Esophagus squamous epithelium (tissue), 5 donors: ENCODE results near the gene PHYKPL. TPM values are rescaled to one million over a fixed set of nuclear protein-coding genes. Genes with fewer than 3 reads are reported as not detected.

Source experiments
- DNase-seq: peaks from one replicate; lab custom pipeline; 2025; lab: John Stamatoyannopoulos, UW
- H3K27ac ChIP-seq, 4 donors: fragments of 200-600 bp; sonication (generic); one replicate each; pipeline ENCODE4 v1.5.1; 2016 to 2019; ENCODE audit warnings: mild to moderate bottlenecking in 1 of 4
- H3K27me3 ChIP-seq, 4 donors: fragments of 200-600 bp; sonication (generic); 1 replicate in 3 of 4; 2 replicates in 1 of 4; pipeline versions ENCODE4 v1.5.1 to v1.6.0; 2017 to 2021; ENCODE audit warnings: antibody characterized with exemption in 1 of 4
- H3K36me3 ChIP-seq, 3 donors: fragments of 200-600 bp; sonication (generic); one replicate each; pipeline ENCODE4 v1.5.1; 2016 to 2019
- H3K4me1 ChIP-seq, 3 donors: fragments of 200-600 bp; sonication (generic); one replicate each; pipeline ENCODE4 v1.5.1; 2017 to 2019
- H3K4me3 ChIP-seq, 4 donors: fragments of 200-600 bp; sonication (generic); 1 replicate in 3 of 4; 2 replicates in 1 of 4; pipeline ENCODE4 v1.5.1; 2016 to 2019; ENCODE audit warnings: mild to moderate bottlenecking in 2 of 4, moderate library complexity in 1 of 4
- H3K9me3 ChIP-seq, 3 donors: fragments of 200-600 bp; sonication (generic); one replicate each; pipeline ENCODE4 v1.5.1; 2016 to 2019
- POLR2A ChIP-seq, 4 donors: fragments of 450-650 bp; IDR thresholded peaks; one replicate each; pipeline ENCODE4 v1.6.1; 2017; ENCODE audit warnings: antibody characterized with exemption in 4 of 4, mild to moderate bottlenecking in 4 of 4, moderate library complexity in 3 of 4
- WGBS, 2 donors: methylation state at CpG; one replicate each; pipeline ENCODE4 v1.1.5; 2018; 5-methylcytosine and 5-hydroxymethylcytosine counted together
- intact Hi-C: fragments of 100-400 bp; cut with DNase I; formaldehyde crosslinking; loops from one replicate; pipeline ENCODE4 v1.15.0; 2022
- total RNA-seq, 4 donors: library from RNA; depleted of rRNA; stranded (reverse); fragments of >200 nt; gene quantifications; one replicate each; pipeline ENCODE4 v1.1.0, GENCODE V29; 2016
- TF ChIP-seq, protein P1 (sequence below), 6 experiments: fragments of 450-650 bp in 4 of 6; fragments of 200-600 bp in 2 of 6; sonication (generic) in 2 of 6; IDR thresholded peaks; one replicate each; pipeline ENCODE4 v1.5.1; 2016 to 2019; ENCODE audit warnings: antibody characterized with exemption in 6 of 6, mild to moderate bottlenecking in 4 of 6, moderate library complexity in 4 of 6
- donor health status: DM: yes; HTN: yes; CAD: no.

Gene PHYKPL
- total RNA-seq, 4 donors from 2014 or later: 15.8 to 57.4 (median 21.9) TPM

DNA sequence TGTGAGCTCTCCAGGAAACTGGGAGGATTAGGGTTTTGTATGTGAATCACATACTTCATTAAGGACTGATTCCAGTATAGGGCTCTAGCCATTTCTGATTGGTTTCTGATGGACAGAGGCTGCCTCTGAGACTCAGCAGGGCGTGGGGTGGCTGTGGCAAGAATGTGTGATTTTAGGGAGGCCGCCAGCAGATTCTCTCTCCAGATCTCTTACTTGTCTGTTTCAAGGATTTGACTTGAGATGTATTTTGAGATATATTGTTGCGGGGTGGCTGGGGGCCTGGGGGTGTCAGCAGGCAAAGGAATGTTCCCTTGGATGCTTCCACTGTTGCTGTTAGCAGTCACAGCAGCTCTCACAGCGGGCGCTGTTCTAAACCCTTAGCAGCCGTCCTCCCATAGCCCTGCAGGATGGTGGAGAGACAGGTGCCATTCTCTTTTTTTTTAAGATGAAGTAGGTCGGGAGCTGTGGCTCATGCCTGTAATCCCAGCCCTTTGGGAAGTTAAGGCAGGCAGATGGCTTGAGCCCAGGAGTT is 36.3 kb downstream of the PHYKPL start:
- Histone ChIP-seq H3K27me3 (peaks cover 0 to 15% (median 0%) of the 10 kb centered on the region in 4 donors), H3K4me1 (peaks cover 0 to 49% (median 17%) of the 10 kb centered on the region in 3 donors), H3K27ac (no peak overlapping the region), H3K9me3 (no peaks in the 10 kb centered on the region), H3K36me3 (no peaks in the 10 kb centered on the region), H3K4me3 (no peak overlapping the region)
- no peak for TF ChIP-seq POLR2A (IDR thresholded peaks at IDR 0.05)
- 62 to 86% methylated on average over 2 to 6 of the region's 7 CpGs for WGBS, 2 donors
- DNase-seq: no peak
- intact Hi-C loops: no loop called here

DNA sequence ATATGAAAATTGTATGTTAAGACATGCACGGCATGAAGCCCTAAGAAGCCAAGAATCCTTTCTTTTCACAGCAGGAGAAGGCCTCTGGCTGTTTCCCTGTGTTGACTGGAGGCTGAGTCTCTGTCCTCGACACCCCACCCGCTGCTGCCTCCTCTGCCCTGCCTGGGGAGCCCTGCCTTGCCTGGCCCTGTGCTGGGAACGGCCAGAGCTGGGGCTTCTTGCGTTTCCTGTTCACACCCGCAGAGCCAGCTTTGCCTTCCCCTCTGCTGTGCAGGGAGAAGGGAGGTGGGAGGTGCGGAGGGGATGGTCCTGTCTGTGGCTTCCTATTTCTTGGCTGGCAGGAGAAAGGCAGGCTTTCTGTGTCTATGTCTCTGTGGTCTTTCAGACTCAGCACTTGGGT is 38.6 kb downstream of the PHYKPL start:
- 13 to 33% methylated on average over 2 to 7 of the region's 7 CpGs for WGBS, 2 donors
- H3K36me3 ChIP-seq: no peaks in the 10 kb centered on the region
- intact Hi-C loops: no loop called here
- H3K4me1 ChIP-seq: peaks cover 0 to 26% (median 8%) of the 10 kb centered on the region in 3 donors
- DNase-seq: no peak
- H3K27ac ChIP-seq: no peak overlapping the region
- no peaks in the 10 kb centered on the region for H3K9me3 ChIP-seq
- TF ChIP-seq, protein P1, sequence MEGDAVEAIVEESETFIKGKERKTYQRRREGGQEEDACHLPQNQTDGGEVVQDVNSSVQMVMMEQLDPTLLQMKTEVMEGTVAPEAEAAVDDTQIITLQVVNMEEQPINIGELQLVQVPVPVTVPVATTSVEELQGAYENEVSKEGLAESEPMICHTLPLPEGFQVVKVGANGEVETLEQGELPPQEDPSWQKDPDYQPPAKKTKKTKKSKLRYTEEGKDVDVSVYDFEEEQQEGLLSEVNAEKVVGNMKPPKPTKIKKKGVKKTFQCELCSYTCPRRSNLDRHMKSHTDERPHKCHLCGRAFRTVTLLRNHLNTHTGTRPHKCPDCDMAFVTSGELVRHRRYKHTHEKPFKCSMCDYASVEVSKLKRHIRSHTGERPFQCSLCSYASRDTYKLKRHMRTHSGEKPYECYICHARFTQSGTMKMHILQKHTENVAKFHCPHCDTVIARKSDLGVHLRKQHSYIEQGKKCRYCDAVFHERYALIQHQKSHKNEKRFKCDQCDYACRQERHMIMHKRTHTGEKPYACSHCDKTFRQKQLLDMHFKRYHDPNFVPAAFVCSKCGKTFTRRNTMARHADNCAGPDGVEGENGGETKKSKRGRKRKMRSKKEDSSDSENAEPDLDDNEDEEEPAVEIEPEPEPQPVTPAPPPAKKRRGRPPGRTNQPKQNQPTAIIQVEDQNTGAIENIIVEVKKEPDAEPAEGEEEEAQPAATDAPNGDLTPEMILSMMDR (IDR thresholded peaks at IDR 0.05): no peak
- no peak for TF ChIP-seq POLR2A (IDR thresholded peaks at IDR 0.05)
- H3K27me3 ChIP-seq: peaks cover 0 to 15% (median 0%) of the 10 kb centered on the region in 4 donors
- no peak overlapping the region for H3K4me3 ChIP-seq

DNA sequence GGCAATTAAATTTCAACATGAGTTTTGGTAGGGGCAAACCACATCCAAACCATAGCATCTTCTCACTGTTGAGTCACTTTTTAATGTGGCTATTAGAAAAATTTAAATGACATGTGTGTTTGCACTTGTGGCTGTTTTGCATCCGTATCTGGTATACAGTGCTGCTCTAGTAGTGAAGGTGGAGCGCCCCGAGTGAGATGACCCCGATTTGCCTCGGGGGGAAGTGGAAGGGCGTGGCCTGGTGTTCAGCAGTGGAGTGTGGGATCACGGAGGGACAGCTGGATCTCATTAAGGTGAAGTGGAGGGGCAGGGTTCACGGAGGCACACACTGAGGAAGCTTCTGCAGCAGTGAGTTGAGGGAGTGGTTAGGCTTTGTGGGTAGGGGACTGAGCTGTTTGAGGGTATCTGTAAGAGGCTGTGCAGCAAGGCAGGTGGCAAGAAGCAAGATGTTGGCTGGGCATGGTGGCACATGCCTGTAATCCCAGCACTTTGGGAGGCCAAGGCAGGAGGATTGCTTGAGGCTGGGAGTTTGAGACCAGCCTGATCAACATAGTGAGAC is 39.3 kb downstream of the PHYKPL start:
- peaks cover 0 to 26% (median 8%) of the 10 kb centered on the region in 3 donors for H3K4me1 ChIP-seq
- H3K27me3 ChIP-seq: peaks cover 0 to 15% (median 0%) of the 10 kb centered on the region in 4 donors
- DNase-seq: no peak
- TF ChIP-seq, protein P1 (IDR thresholded peaks at IDR 0.05): no peak
- no peak for TF ChIP-seq POLR2A (IDR thresholded peaks at IDR 0.05)
- WGBS, 2 donors: 45 to 48% methylated on average over 6 to 8 of the region's 8 CpGs
- H3K36me3 ChIP-seq: no peaks in the 10 kb centered on the region
- H3K27ac ChIP-seq: no peak overlapping the region
- no peak overlapping the region for H3K4me3 ChIP-seq
- intact Hi-C loops: no loop called here
- H3K9me3 ChIP-seq: no peaks in the 10 kb centered on the region

DNA sequence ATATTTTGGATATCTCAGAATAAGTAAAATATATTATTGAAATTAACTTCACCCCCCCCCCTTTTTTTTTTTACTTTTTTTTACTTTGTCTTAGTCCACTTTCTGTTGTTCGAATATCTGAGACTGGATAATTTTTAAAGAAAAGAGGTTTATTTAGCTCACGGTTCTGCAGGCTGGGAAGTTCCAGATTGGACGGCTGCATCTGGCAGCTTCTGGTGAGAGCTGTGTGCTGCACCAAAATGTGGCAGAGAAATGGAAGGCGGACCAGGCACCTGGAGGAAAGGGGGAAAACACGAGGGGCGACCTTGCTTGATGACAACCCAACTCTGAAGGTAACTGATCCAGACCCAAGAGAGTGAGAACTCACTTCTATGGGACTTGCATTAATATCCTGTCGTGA is 39.8 kb downstream of the PHYKPL start:
- no peak for DNase-seq
- H3K4me1 ChIP-seq: peaks cover 0 to 26% (median 8%) of the 10 kb centered on the region in 3 donors
- 80 to 97% methylated on average over 5 to 7 of the region's 7 CpGs for WGBS, 2 donors
- no peaks in the 10 kb centered on the region for H3K9me3 ChIP-seq
- TF ChIP-seq, protein P1 (IDR thresholded peaks at IDR 0.05): no peak
- no peak for TF ChIP-seq POLR2A (IDR thresholded peaks at IDR 0.05)
- H3K4me3 ChIP-seq: no peak overlapping the region
- intact Hi-C loops: no loop called here
- H3K27me3 ChIP-seq: peaks cover 0 to 15% (median 0%) of the 10 kb centered on the region in 4 donors
- H3K27ac ChIP-seq: no peak overlapping the region
- H3K36me3 ChIP-seq: no peaks in the 10 kb centered on the region

DNA sequence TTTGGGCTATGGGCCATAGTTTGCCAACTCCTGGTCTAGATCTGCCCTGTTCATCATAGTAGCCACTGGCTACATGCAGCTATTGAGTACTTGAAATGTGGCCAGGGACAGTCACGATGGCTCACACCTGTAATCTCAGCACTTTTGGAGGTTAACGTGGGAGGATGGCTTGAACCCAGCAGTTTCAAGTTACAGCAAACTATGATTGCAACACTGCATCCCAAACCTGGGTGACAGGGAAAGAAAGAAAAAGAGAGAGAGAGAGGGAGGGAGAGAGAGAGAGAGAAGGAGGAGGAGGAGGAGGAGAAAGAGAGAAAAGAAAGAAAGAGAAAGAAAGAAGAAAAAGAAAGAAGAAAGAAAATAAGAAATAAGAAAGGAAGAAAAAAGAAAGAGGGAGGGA is 40.4 kb downstream of the PHYKPL start:
- no peak overlapping the region for H3K27ac ChIP-seq
- TF ChIP-seq, protein P1 (IDR thresholded peaks at IDR 0.05): no peak
- no peak for TF ChIP-seq POLR2A (IDR thresholded peaks at IDR 0.05)
- intact Hi-C loops: no loop called here

More for the DNA sequence above, 40.4 kb downstream of the PHYKPL start:
- H3K27me3 ChIP-seq: peaks cover 0 to 15% (median 0%) of the 10 kb centered on the region in 4 donors
- 28 to 66% methylated on average over 2 of the region's 2 CpGs for WGBS, 2 donors
- no peak for DNase-seq
- peaks cover 0 to 26% (median 8%) of the 10 kb centered on the region in 3 donors for H3K4me1 ChIP-seq
- no peaks in the 10 kb centered on the region for H3K9me3 ChIP-seq
- no peaks in the 10 kb centered on the region for H3K36me3 ChIP-seq
- H3K4me3 ChIP-seq: no peak overlapping the region
